SIG-M5 (cell line): ENCODE measurements around the gene NPAS3.

ENCODE experiments used
- DNase-seq: peaks from one replicate; lab custom pipeline; 2025; lab: John Stamatoyannopoulos, UW

NPAS3 gene

DNA sequence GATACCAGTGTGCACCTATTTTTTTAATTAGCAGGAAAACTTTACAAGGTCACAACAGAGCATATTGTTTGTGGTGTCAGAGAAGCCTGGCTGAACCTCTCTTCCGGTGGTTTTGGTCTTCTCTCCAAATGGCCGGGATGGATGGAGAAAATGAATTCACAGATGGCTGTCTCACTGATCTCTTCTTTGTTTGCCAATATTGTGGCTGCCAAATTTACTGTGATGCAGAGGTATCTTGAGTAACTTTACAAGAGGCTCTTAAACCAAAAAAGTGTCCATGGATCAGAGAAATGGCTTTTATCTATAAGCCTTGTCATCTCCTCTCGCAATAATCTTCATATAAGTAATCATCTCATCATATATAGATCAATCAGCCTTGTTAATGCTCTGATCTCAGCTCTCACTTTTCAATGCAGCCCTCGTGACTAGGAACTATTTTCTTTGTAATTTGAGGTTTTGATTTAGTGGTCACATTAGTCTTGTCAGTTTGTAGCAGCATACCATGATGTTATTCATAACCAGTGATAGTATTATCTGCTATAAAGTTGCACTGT, 704.1 kb downstream of the NPAS3 start:
- no peak for DNase-seq

DNA sequence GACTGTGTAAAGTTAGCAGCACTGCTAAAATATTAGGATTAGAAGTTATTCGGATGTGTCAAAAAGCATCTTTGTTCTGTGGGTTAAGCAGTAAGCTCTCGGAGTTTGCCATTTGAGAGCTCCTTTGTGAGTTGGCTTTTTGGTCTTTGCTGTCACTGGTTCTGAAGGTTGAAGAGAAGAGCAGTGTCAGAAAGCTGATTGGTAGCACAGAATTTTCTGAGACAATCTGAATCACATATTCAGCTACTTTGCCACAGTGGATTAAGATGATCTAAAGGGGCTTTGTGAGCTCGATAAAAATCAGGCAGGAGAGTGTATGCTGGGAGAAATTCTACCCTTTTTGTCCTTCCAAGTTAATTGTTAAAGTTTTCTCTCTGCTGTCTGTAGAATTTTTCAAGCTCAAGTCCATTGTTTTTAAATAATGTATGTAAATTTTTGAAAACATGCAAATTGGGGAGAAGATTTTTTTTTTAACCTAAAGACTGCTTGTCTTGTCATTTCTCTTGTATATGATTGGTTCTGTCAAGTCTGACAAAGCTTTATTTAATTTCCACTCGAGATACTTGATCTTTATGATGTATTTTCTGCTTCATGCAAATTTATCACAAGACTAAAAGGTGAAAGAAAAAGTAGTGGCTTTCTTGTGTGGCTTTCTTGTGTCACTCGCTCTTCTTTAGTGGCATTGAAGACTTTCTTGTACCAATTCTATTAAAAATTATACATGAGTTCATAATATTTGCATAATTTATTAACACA, 704.9 kb downstream of the NPAS3 start:
- DNase-seq: no peak

DNA sequence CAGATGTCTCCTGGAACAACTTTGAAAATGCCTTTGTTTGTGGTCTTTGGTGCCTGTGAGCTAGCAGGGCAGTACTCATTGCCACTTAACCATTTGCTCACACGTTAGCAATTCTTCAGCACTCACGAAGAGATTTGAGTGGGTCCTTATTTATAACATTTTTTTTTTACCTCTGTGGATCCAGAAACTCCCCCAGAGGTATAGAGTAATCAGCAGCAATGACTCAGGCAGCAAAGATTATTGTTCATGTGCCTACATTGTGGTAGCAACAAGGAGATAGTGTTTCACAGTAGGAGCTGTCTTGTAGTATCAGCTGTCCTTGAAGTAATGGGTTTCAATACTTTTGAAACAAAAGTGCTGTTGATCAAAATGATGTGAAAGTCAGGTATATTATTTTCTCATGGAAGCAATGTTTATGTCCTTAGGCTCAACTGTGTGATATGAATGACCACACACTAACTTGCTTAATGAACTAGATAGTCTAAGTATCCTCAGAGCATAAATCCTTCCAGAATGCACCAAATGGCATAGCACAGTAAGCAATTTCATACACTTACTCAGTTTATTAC, 708.1 kb downstream of the NPAS3 start:
- no peak for DNase-seq

DNA sequence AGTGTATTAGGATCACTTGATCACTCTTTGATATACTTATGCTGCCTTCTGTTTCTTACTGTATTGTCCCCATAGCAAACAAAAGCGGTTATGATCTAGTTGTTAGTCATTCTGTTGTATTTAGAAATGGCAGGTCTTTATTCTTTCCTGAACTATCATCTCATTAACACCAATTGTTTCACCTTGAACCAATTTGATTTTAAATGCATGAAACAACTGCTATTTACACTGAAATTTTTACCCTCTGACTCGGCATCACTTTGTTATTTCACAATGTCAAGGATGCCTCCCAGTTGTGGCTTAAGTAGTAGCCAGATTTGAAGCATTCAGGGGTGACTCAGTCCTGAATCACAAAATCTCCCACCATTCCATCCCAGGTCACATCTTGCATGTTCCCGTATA, 708.7 kb downstream of the NPAS3 start:
- no peak for DNase-seq

DNA sequence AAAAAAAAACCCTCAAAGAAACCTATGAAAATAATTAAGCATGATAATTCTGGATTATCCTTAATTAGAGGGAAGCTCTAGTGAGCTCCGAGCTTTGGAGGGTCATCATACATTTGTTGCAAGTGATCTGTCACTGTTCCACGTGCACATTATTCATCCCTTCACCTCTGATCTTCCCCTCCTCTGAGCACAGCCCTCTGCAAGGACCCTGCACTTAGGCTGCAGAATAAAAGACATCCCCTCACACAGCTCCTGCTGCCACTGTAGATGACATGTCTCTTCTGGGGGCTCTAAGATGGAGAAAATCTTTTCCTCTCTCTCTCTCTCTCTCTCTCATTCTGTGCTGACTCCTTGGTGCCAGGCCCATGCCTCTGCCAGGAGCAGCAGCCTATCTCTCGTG, 711.8 kb downstream of the NPAS3 start:
- no peak for DNase-seq

DNA sequence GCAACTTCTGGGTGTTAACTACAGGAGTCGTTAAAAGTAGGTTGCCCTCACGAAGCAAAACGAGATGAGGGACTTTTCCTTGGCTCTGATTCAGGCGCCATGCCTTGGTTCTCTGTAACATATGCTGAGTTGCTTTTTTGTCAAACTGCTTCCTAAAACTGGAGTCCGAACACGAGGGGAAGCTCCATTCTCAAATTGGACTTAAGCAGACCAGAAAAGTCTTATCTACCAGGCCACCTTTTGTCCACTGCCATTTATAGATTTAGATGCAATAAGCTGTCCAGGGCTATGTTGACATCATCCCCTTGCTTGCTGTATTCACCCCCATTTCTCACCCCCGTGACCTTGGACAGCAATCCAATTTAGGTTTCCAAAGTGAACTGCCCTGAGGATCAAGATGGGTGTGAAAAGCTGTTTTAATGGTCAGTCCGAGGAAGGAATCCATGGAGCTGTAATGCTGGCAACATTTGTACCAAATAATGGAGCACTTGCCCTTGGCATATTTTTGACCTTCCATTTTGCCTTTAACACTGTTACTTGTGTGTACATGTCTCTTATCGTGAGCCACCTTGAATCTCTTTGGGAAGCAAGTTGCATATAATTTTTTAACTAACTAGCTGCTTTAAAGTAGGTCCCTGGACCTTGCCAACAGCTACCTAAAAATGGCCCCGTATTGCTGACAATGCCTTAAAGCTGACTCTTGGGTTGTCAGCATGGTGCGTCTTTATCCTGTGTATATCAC, 714.1 kb downstream of the NPAS3 start:
- DNase-seq: no peak

DNA sequence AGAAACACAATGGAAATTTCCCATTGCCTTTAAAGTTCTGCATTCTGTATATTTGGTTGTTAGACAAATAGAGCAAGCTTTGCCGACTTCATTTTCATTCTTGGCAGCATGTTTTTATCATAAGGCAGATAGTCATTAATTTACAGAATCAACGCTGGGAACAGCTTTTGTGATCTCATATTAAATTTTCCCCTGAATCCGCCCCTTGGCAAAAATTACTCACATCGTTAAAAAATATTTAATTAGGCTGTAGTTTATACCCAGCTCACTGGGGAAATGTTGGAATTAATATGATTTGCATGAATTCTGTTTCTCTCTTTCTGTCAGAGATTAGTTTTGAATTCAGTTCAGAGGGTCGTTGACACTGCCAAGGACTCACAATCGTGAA, 714.6 kb downstream of the NPAS3 start:
- DNase-seq: no peak

DNA sequence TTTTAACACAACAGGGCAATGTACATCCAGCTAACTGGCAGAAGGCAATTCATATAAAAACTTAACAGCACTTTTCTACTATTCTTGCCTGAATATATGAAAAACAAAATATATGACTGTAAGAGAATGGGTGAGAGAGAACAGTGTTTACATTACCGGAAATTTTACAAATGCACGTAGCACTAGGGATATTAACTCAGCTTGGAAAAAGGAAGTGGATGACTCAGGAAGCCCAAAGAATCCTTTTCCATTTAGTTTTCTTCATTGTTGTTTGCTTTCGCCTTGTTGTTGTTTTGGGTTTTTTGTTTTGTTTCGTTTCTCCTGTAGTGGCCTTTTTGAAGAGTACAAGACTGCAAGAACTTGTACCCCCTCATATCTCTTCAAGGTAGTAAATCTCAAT, 716.7 kb downstream of the NPAS3 start:
- DNase-seq: no peak

DNA sequence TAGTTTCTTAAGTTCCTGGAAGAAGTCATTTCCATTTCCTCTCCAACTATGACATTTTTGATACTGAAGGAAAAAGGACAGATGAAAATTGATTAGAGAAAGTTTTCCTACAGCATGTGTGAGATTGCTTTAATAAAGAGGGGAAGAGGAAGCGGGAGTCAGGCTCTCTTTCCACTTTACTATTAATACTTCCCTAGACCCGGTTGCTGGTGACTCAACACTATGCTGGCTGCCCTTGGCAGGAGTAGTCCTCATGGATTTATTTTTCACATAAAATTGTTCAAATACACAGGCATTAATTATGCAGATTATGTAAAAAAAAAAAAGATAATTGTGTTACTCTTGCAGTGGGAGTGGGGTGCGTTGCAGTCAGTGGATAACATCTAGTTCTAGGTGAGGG, 718.8 kb downstream of the NPAS3 start:
- no peak for DNase-seq

DNA sequence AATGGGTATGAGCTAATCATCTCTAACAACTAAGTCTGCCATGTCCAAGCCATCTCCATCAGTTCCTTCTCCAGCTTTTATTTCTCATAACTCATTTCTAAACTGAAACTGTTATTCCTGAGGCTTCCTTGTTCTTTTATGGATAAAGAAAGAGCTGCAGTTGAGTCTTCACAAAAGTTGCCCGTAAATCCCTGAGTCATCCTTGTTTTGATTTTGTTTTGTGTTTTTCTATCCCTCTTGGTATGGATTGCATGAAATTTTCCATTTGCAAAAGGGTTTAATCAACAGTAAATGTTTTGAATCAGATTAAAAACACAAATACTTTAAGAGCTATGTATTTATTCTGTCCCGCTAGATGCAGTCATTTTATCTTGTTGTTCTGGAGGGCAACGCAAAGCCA, 721.6 kb downstream of the NPAS3 start:
- no peak for DNase-seq

DNA sequence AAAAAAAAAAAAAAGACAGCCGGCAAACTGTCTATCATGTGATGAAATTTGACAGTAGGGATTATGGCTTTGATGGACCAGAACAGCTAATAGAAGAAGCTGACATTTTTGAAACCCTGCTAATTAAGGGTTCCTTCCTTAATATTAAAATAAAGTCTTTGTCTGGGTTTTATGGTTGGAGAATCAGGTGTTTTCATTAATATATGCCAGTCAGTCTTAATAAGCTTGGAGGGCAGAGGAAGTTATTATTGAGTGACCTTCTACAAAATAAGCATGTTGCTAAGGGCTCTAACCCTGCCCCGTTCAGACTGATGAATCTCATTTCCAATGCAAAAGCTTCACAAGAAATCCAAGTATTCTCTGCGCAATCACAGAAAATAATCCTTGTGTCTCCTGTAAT, 722.4 kb downstream of the NPAS3 start:
- no peak for DNase-seq

DNA sequence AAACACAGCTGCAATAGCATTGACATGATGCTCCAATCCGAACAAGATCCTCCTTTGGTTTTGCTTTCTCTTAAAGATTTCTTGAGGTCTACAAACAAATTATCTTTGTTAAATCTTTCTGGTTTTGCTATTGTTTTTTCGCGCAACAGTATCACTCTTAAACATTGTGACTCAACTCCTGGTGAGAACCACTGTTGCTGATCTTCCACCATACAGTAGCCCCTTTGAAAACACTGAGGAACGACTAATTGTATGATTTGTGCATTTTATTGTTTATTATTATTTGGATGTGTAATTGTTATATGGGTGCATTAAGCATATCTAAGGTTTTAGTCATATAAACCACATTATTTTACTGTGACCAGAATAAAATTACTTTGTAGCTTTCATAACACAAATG, 729.4 kb downstream of the NPAS3 start:
- DNase-seq: no peak

DNA sequence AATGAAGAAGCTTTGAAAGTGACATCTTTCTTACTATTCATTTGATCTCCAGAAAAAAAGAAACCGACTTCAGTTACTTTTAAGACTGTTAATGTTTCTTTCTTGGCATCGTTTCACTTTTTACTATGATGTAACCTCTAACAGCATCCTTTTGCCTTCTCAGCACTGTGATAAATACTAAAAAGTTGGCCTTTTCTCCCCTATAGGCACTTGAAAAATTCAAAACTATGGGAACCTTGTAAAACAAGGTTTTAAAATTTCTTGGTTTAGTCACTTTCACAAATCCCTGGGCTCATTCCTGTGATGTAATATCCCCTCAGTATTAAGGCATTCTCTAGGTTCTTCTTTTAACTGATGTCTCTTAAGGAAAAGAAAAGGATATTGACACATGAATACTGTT, 730.4 kb downstream of the NPAS3 start:
- DNase-seq: no peak

DNA sequence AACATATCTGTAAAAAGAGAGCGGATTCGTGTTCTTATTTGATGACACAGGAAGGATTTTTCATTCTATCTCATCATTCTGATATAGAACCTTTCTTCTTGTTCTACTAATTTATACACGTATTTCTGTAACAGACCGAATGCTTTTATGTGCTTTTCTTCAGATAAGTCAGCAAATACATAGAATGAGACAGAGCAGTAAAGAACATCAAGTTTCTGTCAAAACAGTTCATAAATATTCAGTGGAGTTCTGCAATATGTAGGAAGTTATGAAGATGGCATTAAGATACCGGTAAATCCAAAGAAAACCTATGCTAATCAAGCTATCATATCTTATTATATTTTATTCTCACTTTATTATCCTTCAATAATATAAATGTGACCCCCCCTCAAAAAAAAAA, 731.6 kb downstream of the NPAS3 start:
- DNase-seq: no peak

DNA sequence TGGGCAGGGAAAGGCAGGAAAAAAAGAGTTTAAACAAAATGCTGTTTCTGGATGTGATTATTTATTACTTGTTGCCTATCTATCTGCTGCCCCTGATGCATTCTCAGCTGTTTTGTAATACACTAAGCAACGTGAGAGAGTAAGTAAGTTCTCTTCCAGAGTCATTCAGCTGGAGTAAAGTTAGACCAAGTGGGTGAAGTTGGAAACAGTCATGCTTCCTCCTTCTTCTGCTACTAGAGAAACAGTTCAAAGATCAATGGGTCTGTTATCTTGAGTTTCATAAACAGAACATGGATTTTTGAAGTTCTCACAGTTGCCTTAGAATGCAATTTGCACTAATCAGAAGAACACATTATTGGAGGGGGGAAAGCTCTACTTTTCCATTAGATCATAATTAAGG, 732.9 kb downstream of the NPAS3 start:
- DNase-seq: no peak

DNA sequence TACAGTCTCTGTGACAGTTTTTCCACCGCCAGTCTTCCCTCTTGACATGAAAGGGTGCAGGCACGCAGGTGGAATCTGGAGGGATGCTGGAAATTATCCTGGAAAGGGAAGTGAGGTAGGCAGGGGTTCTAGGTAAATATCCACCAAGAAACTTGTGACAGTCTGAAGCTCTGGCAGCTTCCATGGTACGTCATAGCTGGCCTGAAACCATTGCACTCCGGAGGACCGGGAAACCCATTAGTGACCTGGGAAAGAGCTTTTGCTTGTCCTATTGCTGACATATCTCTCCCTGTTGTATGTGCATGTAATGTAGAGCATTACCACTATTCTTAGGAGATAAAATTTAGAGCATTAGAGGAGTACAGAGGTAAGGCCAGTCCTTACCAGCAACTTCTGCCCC, 736.2 kb downstream of the NPAS3 start:
- DNase-seq: no peak

DNA sequence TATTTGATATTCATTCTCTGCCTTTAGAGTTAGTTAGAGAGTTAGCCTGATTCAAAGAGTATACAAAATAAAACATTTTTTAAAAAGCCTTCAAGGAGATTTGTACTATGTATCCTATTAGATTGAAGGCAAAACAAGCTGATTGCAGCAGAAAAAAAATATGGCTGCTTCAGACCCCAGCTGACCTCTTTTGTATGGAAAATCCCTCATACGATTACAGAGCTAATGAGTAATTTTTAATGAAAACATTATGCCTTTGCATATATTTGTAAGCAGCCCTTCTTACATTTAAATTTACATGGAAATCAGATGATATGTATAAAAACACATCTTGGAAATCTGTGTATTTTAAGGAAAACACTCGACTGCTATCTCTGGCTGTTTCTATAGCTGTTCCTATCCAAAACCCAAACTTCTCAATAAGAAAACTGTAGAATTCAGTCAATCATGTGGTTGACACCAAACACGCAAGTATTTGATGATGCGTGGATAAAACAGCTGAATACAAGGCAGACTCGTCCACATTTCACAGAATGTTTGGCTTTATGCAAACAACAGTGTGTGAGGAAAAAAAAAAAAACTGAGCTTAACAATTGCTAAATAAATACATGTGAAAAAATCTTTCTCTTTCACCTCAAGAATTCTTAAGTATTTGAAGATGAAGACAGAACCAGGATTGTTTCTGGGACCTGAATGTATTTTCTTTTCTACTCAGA, 736.9 kb downstream of the NPAS3 start:
- no peak for DNase-seq

DNA sequence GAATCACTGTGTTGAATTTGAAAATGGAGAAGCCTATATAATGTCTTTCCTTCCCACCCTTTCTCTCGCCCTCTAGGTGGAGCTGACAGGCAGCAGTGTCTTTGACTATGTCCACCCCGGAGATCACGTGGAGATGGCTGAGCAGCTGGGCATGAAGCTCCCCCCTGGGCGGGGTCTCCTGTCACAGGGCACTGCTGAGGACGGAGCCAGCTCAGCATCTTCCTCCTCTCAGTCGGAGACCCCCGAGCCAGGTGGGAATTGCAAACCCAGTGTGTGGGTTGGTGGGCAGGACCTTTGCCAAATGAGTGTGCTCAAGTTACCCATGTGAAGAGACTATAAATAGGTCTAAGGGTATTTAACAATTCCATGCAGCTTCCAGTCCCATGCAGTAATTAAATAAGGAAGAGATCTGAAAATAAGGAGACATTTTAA, 737.5 kb downstream of the NPAS3 start:
- DNase-seq: no peak

DNA sequence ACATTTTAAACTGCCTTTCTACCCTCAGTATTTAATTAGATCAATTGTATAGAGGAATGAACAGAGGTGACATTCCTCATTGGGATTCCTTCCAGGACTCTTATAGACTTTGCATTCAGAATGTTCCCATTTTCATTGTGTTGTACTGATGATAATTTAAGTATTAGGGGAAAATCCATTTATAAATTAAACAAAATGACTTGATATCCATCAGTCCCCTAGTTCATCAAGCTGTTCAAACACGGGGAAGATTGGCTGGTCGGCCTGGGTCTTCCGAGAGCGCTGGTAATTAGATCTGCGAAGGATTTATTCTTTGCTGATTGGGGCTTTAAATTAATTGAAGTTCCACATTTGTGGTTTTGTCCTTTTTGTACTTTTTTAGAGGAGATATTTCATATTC, 738.2 kb downstream of the NPAS3 start:
- no peak for DNase-seq

DNA sequence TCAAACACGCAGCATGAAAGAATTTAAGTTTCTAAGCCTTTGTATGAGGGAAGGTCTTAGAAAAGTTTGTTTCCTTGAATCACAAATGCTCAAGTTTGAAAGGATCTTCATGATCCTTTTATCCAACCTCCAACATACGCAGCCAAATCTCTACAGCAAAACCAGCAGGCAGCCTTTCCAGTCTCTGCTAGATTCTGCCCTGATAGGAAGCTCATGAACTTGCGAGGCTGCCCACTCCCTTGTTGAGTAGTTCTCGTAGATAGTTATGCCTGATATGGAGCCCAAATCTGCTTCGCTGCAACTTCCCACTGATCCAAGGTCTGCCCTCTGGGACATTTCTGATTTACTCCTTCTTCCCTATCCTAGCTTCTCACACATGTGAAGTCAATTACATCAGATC, 739.3 kb downstream of the NPAS3 start:
- DNase-seq: no peak

DNA sequence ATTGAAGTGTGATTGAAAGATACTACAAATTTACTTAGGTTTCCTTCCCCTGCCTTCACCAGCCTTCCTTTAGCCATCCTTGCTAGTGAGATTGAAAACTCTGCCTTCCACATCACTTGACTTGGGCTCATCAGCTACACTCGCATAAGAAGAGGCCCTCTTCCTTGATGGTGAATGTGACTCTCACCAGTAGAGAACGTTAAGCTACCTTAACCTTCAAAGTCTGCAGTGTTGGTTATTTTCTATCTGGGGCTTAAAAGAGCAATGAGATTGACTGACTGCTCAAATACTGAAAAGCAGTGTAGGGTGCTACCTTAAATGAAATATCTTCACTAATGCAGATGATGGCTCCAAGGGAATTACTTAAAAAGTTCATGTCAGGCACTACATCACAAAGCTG, 740.3 kb downstream of the NPAS3 start:
- no peak for DNase-seq

DNA sequence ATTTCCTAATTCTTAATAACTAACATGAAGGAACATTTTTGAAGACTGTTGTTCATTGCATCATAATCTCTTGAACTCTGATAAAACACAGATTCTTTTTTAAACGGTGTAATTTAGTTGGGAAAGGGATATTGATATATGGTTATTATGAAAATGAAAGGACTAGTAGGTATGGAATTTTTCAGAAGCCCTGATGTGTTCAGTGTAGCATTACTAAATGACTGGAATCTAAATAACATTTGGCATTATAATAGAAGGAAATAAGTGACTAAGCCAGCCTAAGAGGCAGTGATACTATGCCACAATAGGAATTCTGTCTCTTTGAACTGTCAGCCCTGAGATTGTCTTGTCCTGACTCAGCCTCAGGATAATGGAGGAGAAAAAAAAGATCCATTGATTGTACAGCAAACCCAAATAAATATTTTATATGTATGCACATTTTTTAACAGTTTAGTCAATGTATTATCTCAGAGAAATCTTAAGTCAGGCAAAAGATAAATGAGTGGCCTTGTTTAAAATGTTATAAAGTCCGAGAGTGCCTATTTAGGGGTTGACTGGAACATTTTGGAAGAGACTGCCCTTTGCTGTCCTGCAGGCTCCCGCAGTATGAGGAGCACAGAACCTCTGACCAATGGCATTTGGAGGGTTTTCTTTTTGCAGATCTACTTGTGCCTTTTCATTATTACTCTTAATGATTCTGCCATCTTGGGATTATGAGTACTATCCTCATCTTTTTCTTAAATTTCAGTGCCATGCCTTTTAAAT, 741.0 kb downstream of the NPAS3 start:
- no peak for DNase-seq
